Retinal pigment epithelial cell (primary cell): ENCODE data around the gene CIAO3.

Experiments used
- DNase-seq: peaks from one replicate; pipeline ENCODE4 v3.0.0-alpha.2; 2010; ENCODE audit warnings: low read depth
- H3K4me3 ChIP-seq: 2 replicates; pipeline ENCODE4 v1.5.1; 2011; ENCODE audit warnings: mild to moderate bottlenecking, low read length, control low read depth, moderate library complexity
- TF ChIP-seq, protein P1 (sequence below): conservative IDR thresholded peaks from 2 replicates; pipeline ENCODE4 v1.5.1; 2011; ENCODE audit warnings: low read depth, low read length, control low read depth, inconsistent platforms

CIAO3 gene

DNA sequence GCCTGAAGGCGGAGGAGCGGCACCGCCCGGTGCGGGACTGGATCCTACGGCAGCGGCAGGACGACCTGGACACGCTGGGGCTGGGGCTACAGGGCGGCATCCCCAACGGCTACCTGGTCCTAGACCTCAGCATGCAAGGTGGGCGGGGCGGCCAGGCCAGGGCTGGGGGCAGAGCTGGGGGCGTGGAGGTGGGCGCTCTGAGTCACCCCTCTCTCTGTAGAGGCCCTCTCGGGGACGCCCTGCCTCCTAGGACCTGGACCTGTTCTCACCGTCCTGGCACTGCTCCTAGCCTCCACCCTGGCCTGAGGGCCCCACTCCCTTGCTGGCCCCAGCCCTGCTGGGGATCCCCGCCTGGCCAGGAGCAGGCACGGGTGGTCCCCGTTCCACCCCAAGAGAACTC, 27.6 kb upstream of the CIAO3 start:
- TF ChIP-seq, protein P1, sequence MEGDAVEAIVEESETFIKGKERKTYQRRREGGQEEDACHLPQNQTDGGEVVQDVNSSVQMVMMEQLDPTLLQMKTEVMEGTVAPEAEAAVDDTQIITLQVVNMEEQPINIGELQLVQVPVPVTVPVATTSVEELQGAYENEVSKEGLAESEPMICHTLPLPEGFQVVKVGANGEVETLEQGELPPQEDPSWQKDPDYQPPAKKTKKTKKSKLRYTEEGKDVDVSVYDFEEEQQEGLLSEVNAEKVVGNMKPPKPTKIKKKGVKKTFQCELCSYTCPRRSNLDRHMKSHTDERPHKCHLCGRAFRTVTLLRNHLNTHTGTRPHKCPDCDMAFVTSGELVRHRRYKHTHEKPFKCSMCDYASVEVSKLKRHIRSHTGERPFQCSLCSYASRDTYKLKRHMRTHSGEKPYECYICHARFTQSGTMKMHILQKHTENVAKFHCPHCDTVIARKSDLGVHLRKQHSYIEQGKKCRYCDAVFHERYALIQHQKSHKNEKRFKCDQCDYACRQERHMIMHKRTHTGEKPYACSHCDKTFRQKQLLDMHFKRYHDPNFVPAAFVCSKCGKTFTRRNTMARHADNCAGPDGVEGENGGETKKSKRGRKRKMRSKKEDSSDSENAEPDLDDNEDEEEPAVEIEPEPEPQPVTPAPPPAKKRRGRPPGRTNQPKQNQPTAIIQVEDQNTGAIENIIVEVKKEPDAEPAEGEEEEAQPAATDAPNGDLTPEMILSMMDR, result no peak
- no peak overlapping the region for H3K4me3 ChIP-seq
- no peak for DNase-seq

DNA sequence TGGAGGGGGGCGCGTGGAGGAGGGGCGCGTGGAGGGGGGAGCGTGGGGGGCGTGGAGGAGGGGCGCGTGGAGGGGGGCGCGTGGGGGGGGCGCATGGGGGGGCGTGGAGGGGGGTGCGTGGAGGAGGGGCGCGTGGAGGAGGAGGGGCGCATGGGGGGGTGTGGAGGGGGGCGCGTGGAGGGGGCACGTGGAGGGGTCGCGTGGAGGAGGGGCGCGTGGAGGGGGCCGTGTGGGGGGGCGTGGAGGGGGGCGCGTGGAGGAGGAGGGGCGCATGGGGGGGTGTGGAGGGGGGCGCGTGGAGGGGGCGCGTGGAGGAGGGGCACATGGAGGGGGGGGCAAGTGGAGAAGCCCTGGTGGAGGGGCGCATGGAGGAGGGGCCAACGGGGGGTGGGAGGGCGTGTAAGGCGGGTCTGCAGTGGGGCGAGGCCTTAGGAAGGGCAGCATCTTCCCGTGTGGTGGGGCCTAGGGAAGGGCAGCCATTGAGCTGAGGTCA, 27.0 kb upstream of the CIAO3 start:
- no peak for DNase-seq
- no peak overlapping the region for H3K4me3 ChIP-seq
- TF ChIP-seq, protein P1, result no peak

DNA sequence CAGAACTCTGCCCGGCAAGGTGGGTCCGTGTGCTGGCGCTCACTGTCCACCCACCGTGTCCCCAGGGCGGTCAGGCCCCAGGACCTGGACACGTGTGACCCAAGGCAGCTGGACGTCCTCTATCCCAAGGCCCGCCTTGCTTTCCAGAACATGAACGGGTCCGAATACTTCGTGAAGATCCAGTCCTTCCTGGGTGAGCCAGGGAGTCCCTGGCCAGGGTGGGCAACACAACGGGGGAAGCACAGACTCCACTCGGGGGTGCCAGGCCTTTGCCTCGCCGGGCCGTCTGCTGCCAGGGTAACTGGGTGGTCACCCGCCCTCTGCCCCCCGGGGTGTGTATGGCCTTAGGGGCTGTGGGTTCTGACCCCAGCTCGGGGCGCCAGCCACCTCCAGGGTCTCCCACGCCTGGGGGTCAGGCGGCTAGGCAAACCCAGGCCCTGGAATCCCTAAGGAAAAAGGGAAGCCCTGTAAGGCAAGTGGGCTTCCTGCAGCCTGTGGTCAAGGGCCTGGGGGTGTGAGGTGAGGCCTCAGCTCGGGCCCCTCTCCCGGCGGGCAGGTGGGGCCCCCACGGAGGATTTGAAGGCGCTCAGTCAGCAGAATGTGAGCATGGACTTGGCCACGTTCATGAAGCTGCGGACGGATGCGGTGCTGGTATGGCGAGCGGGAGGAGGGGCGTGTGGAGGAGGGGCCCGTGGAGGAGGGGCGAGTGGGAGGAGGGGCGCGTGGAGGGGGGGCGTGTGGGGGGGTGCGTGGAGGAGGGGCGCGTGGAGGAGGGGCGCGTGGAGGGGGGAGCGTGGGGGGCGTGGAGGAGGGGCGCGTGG, 26.2 kb upstream of the CIAO3 start:
- H3K4me3 ChIP-seq, result no peak overlapping the region
- DNase-seq, result no peak
- TF ChIP-seq, protein P1, result no peak

DNA sequence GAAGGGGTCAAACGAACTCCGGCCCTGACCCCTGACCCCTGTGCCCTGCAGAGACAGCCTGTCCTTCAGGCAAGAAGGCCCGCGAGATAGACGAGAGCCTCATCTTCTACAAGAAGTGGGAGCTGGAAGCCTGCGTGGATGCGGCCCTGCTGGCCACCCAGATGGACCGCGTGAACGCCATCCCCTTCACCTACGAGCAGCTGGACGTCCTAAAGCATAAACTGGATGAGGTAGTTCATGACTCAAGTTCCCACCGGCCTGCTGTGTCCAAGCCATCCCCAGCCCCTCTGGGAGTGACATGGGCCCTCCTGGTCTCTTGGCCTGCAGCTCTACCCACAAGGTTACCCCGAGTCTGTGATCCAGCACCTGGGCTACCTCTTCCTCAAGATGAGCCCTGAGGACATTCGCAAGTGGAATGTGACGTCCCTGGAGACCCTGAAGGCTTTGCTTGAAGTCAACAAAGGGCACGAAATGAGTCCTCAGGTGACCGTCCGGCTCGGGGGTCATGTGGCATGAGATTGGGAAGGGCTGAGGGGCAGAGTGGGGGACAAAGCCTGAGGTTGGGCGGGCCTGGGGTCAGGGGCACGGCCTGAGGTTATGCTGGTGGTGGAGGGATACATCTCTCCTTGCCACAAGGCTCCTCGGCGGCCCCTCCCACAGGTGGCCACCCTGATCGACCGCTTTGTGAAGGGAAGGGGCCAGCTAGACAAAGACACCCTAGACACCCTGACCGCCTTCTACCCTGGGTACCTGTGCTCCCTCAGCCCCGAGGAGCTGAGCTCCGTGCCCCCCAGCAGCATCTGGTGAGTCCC, 25.4 kb upstream of the CIAO3 start:
- TF ChIP-seq, protein P1, result no peak
- no peak for DNase-seq
- no peak overlapping the region for H3K4me3 ChIP-seq

DNA sequence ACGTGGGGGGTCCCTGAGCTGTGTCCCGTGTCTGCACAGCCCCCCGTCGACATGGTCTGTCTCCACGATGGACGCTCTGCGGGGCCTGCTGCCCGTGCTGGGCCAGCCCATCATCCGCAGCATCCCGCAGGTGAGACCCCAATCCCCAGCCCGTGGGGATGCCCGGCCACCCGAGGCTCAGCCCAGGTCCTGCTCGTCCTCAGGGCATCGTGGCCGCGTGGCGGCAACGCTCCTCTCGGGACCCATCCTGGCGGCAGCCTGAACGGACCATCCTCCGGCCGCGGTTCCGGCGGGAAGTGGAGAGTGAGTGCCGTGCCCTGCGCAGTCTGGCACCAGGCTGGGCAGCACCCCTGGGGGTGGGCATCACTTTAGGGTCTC, 24.7 kb upstream of the CIAO3 start:
- no peak for DNase-seq
- TF ChIP-seq, protein P1, result no peak
- H3K4me3 ChIP-seq, result no peak overlapping the region

DNA sequence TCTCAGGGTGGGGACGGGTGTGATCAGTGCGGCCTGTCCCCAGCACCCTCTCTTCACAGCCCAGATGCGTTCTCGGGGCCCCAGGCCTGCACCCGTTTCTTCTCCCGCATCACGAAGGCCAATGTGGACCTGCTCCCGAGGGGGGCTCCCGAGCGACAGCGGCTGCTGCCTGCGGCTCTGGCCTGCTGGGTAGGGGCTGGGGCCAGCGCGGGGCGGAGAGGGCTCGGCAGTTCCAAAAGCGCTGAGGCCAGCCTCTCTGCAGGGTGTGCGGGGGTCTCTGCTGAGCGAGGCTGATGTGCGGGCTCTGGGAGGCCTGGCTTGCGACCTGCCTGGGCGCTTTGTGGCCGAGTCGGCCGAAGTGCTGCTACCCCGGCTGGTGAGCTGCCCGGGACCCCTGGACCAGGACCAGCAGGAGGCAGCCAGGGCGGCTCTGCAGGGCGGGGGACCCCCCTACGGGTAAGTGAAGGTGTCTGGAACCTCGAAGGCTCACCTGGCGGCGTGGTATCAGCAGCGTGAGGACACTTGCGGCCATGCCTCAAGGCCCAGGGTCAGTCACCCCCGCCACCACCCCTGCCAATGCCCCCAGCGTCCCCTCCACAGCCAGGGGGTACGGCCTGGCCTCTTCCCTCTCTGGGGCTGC, 24.2 kb upstream of the CIAO3 start:
- TF ChIP-seq, protein P1, result no peak
- DNase-seq, result no peak
- no peak overlapping the region for H3K4me3 ChIP-seq
